Endothelial cell of umbilical vein (primary cell): ENCODE measurements around the gene WRAP73. TPM values are rescaled to one million over a fixed set of nuclear protein-coding genes. Genes with fewer than 3 reads are reported as not detected.

ENCODE experiments used
- BruUV-seq: library from RNA; stranded (reverse); fragments of 400-500 nt; replicated peaks from 2 replicates; lab custom pipeline; 2021; lab: Mats Ljungman, UMichigan
- CTCF ChIA-PET: fragments of 300-600, 350-600 bp; sonication (Branson Sonifier 250); formaldehyde crosslinking; loops from one replicate; lab custom pipeline; 2021; ENCODE audit warnings: antibody characterized with exemption, inconsistent platforms; lab: Charles Lee
- POLR2A ChIA-PET: fragments of 300-600, 350-600 bp; sonication (Branson Sonifier 250); formaldehyde crosslinking; loops from one replicate; lab custom pipeline; 2021; ENCODE audit warnings: antibody characterized with exemption, inconsistent platforms; lab: Charles Lee
- DNase-seq: peaks from one replicate; pipeline ENCODE4 v3.0.0-alpha.2; 2011; ENCODE audit warnings: low read depth, low spot score
- FAIRE-seq: peaks from 2 replicates; lab custom pipeline; 2011; peaks lifted over from hg19 to GRCh38; lab: Jason Lieb, UNC
- H2AFZ ChIP-seq: 2 replicates; pipeline ENCODE4 v1.6.0; 2012; ENCODE audit warnings: low read depth, low read length, control low read depth, inconsistent platforms
- H3K27ac ChIP-seq: 2 replicates; pipeline ENCODE4 v1.5.1; 2011; ENCODE audit warnings: low read depth, mild to moderate bottlenecking, control low read depth, low read length, moderate library complexity; ENCODE audit not compliant: insufficient read depth
- H3K27me3 ChIP-seq, 2 experiments: 2 replicates each; pipeline versions ENCODE4 v1.6.0 to v1.6.1; 2011; ENCODE audit warnings: low read length in 2 of 2, mixed read lengths in 1 of 2; ENCODE audit not compliant: control insufficient read depth in 2 of 2, insufficient read depth in 2 of 2
- H3K36me3 ChIP-seq, 2 experiments: 2 replicates in 1 of 2; 3 replicates in 1 of 2; pipeline ENCODE4 v1.5.1; 2011; ENCODE audit warnings: low read length in 2 of 2, mild to moderate bottlenecking in 1 of 2, moderate library complexity in 1 of 2; ENCODE audit not compliant: control insufficient read depth in 2 of 2, insufficient read depth in 2 of 2; ENCODE audit errors: extremely low read depth in 1 of 2
- H3K4me1 ChIP-seq: 3 replicates; pipeline ENCODE4 v1.5.1; 2011; ENCODE audit warnings: mild to moderate bottlenecking, low read length; ENCODE audit not compliant: control insufficient read depth, insufficient read depth; ENCODE audit errors: extremely low read depth
- H3K4me2 ChIP-seq: 2 replicates; pipeline ENCODE4 v1.6.1; 2011; ENCODE audit warnings: low read length, control low read depth, mixed read lengths; ENCODE audit not compliant: insufficient read depth
- H3K4me3 ChIP-seq, 3 experiments: fragments of 200-600 bp in 1 of 3; sonication (generic), shearing (Covaris generic) in 1 of 3; replicated peaks in 1 of 3; 2 replicates each; pipeline ENCODE4 v1.5.1; 2011 to 2016; ENCODE audit warnings: control low read depth in 3 of 3, low read length in 3 of 3, mild to moderate bottlenecking in 2 of 3, inconsistent platforms in 1 of 3, low read depth in 1 of 3, moderate library complexity in 1 of 3; ENCODE audit not compliant: insufficient read depth in 1 of 3
- H3K79me2 ChIP-seq: 2 replicates; pipeline ENCODE4 v1.6.0; 2012; ENCODE audit warnings: low read length, inconsistent platforms; ENCODE audit not compliant: control insufficient read depth, insufficient read depth
- H3K9ac ChIP-seq: replicated peaks from 2 replicates; pipeline ENCODE3; 2011; ENCODE audit warnings: low read length, control low read depth; ENCODE audit not compliant: insufficient read depth; ENCODE audit errors: extremely low read depth
- H3K9me1 ChIP-seq: replicated peaks from 3 replicates; pipeline ENCODE4 v1.6.0; 2011; ENCODE audit warnings: mild to moderate bottlenecking, low read length; ENCODE audit not compliant: control insufficient read depth, insufficient read depth; ENCODE audit errors: extremely low read depth
- H3K9me3 ChIP-seq: replicated peaks from 2 replicates; pipeline ENCODE4 v1.5.1; 2012; ENCODE audit warnings: low read length, inconsistent platforms; ENCODE audit not compliant: control insufficient read depth, insufficient read depth
- H4K20me1 ChIP-seq: replicated peaks from 2 replicates; pipeline ENCODE3; 2011; ENCODE audit warnings: mild to moderate bottlenecking, low read length; ENCODE audit not compliant: control insufficient read depth, insufficient read depth; ENCODE audit errors: extremely low read depth
- CTCF ChIP-seq, 2 donors: IDR thresholded peaks; 1 replicate in 1 of 2; 2 replicates in 1 of 2; pipeline ENCODE4 v1.5.1; 2011; ENCODE audit warnings: low read length in 2 of 2, mild to moderate bottlenecking in 2 of 2, moderate library complexity in 2 of 2, control low read depth in 1 of 2, inconsistent platforms in 1 of 2, low read depth in 1 of 2; ENCODE audit not compliant: insufficient read depth in 1 of 2; ENCODE audit errors: extremely low read depth in 1 of 2
- EZH2 ChIP-seq: IDR thresholded peaks from 2 replicates; pipeline ENCODE4 v1.6.1; 2012; ENCODE audit warnings: borderline replicate concordance, low read depth, mild to moderate bottlenecking, moderate library complexity, low read length, inconsistent platforms; ENCODE audit not compliant: severe bottlenecking
- FOS ChIP-seq: IDR thresholded peaks from 2 replicates; pipeline ENCODE4 v1.6.1; 2011; ENCODE audit warnings: mild to moderate bottlenecking, low read length, moderate library complexity, borderline replicate concordance; ENCODE audit not compliant: insufficient read depth
- GATA2 ChIP-seq: IDR thresholded peaks from 2 replicates; pipeline ENCODE4 v1.7.0; 2011; ENCODE audit warnings: low read depth, mild to moderate bottlenecking, moderate library complexity, mixed read lengths, low read length; ENCODE audit not compliant: insufficient read length, insufficient read depth
- JUN ChIP-seq: IDR thresholded peaks from 2 replicates; pipeline ENCODE4 v1.6.1; 2011; ENCODE audit warnings: borderline replicate concordance, low read depth; ENCODE audit not compliant: insufficient read length, insufficient read depth
- MAX ChIP-seq: IDR thresholded peaks from 2 replicates; pipeline ENCODE4 v1.6.1; 2011; ENCODE audit not compliant: insufficient read depth, insufficient read length
- MYC ChIP-seq: IDR thresholded peaks from one replicate; pipeline ENCODE4 v1.6.1; 2011; ENCODE audit warnings: mild to moderate bottlenecking, low read depth, low read length
- POLR2A ChIP-seq: IDR thresholded peaks from 2 replicates; pipeline ENCODE4 v1.6.1; 2012; ENCODE audit warnings: low read depth, mild to moderate bottlenecking, control low read depth, low read length
- POLR2AphosphoS5 ChIP-seq: IDR thresholded peaks from 2 replicates; pipeline ENCODE4 v1.6.1; 2012; ENCODE audit warnings: low read depth, mild to moderate bottlenecking, control low read depth, low read length, moderate library complexity; ENCODE audit not compliant: insufficient read depth
- dilution Hi-C: fragments of 300-500 bp; cut with MboI; formaldehyde crosslinking; loops from one replicate; pipeline ENCODE4 v1.15.0; 2019; ENCODE audit warnings: low sequenced_read_pairs; ENCODE audit not compliant: extremely low pct_ligation_motif_present
- intact Hi-C: fragments of 100-400 bp; cut with micrococcal nuclease; formaldehyde crosslinking; loops from one replicate; pipeline ENCODE4 v1.10.0; 2022
- polyA plus RNA-seq, 4 experiments: library from polyadenylated mRNA; depleted of rRNA in 3 of 4; stranded (reverse) in 3 of 4; unstranded in 1 of 4; fragments of >200 nt; gene quantifications; 2 replicates each; pipeline versions ENCODE4 v1.2.1 to v1.2.3, GENCODE V29; 2011 to 2012; ENCODE audit warnings: missing spikeins in 1 of 4
- total RNA-seq: library from RNA; stranded (reverse); gene quantifications from 2 replicates; pipeline ENCODE4 v1.2.3, GENCODE V29; 2021

Gene WRAP73
- total and polyA plus RNA-seq, 2 donors (not counting 3 experiments of a cell fraction or from before 2014, with no cell fraction given) = 23.0 to 50.7 TPM

- H3K9ac ChIP-seq = no peak overlapping the region
- no peaks in the 10 kb centered on the region for H4K20me1 ChIP-seq
- H3K79me2 ChIP-seq = no peaks in the 10 kb centered on the region
- ChIA-PET POLR2A (no interaction called here), CTCF (interaction anchor here (0.7 kb wide), 1 partner anchor 54 kb away, joined by 3 read pairs; no protein-coding TSS in a partner anchor)
- dilution Hi-C loops (no loop called here), intact Hi-C loops (no loop called here)
- no peak overlapping the region for H2AFZ ChIP-seq
- H3K9me1 ChIP-seq = no peaks in the 10 kb centered on the region
- no peaks in the 10 kb centered on the region for H3K36me3 ChIP-seq
- no peak overlapping the region for H3K4me3 ChIP-seq
- H3K9me3 ChIP-seq = no peaks in the 10 kb centered on the region
- BruUV-seq = no TSS peak
- no peak for DNase-seq
- H3K27ac ChIP-seq = no peak overlapping the region
- FAIRE-seq = no peak
- H3K27me3 ChIP-seq = no peaks in the 10 kb centered on the region
- H3K4me2 ChIP-seq = no peak overlapping the region
- H3K4me1 ChIP-seq = no peaks in the 10 kb centered on the region
- TF ChIP-seq CTCF (IDR thresholded peaks at IDR 0.05; ENCODE audit: extremely low read depth in 1 of 2, insufficient read depth in 1 of 2, low read depth in 1 of 2, low read length in 2 of 2) (no peak), EZH2 (no peak), MYC (no peak), JUN (no peak), MAX (no peak), GATA2 (no peak), FOS (no peak), POLR2AphosphoS5 (no peak), POLR2A (no peak)
These were observed 23.1 kb upstream of the WRAP73 start for GRCh38 chr1:3672971-3673361.
